ENCODE results near the gene TBX21. TPM values are rescaled to one million over a fixed set of nuclear protein-coding genes. Genes with fewer than 3 reads are reported as not detected.

Gene TBX21
- total RNA-seq, 4 donors from 2014 or later = 0.12 to 1.9 (median 1.2) TPM; not detected in 1

DNA sequence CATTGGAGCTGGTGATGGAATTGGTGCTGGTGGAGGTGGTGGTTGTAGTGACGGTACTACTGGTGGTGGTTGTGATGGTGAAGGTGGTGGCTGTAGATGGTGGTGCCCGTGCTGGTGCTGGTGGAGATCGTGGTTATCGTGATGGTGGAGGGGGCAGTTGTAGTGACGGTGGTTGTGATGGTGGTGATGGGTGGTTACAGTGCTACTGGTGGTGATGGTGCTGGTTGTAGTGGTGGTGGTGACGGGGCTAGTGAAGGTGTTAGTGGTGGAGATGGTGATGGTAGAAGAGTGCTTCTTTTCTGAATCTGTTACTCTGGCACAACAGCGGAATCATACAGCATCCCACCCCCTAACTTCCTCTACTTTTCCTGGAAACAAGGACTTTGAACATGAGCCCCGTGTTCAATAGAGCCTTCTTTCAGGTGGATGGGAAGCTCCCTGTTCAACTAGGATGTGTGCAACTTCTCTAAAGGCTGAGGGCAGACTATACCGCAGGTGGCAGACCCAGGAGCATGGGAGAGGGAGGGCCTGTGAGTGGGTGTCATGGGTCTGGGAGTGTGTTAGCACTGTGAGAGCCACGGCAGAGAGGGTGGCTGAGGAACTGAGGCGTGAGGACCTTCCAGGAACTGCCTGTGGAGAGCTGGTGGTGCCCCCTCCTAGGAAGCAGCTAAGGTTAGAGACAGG lies 8.2 kb downstream of the TBX21 start:
- no peak for TF ChIP-seq POLR2A (IDR thresholded peaks at IDR 0.05)
- TF ChIP-seq, protein P1, sequence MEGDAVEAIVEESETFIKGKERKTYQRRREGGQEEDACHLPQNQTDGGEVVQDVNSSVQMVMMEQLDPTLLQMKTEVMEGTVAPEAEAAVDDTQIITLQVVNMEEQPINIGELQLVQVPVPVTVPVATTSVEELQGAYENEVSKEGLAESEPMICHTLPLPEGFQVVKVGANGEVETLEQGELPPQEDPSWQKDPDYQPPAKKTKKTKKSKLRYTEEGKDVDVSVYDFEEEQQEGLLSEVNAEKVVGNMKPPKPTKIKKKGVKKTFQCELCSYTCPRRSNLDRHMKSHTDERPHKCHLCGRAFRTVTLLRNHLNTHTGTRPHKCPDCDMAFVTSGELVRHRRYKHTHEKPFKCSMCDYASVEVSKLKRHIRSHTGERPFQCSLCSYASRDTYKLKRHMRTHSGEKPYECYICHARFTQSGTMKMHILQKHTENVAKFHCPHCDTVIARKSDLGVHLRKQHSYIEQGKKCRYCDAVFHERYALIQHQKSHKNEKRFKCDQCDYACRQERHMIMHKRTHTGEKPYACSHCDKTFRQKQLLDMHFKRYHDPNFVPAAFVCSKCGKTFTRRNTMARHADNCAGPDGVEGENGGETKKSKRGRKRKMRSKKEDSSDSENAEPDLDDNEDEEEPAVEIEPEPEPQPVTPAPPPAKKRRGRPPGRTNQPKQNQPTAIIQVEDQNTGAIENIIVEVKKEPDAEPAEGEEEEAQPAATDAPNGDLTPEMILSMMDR (IDR thresholded peaks at IDR 0.05) = no peak
- intact Hi-C loops (cut with DNase I; ENCODE audit: low total_unique reads) = no loop called here
- WGBS, 2 donors = 81 to 87% methylated on average over 11 of the region's 11 CpGs
- peak in 1 of 2 donors; percentile 65 for DNase-seq (ENCODE audit: low spot score in 2 of 2)
- H3K4me3 ChIP-seq (ENCODE audit: low read depth, poor library complexity, severe bottlenecking) = no peak overlapping the region

DNA sequence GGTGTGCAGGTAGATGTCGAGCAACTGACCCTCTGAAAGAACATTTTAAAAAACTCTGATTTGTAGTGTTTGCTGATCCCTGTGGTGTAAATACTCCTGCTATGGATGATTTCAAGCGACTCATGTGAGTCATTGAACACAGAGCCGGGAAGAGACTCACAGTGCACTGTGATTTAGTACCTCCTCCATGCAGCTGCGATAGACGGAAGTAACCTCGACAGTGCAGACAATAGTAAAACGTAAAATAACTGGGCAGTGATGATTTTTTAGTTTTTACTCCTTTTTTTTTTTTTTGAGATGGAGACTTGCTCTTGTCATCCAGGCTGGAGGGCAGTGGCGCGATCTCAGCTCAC lies 8.7 kb downstream of the TBX21 start:
- WGBS, 2 donors = 78 to 86% methylated on average over 9 of the region's 9 CpGs
- no peak for DNase-seq (ENCODE audit: low spot score in 2 of 2)
- intact Hi-C loops (cut with DNase I; ENCODE audit: low total_unique reads) = no loop called here

DNA sequence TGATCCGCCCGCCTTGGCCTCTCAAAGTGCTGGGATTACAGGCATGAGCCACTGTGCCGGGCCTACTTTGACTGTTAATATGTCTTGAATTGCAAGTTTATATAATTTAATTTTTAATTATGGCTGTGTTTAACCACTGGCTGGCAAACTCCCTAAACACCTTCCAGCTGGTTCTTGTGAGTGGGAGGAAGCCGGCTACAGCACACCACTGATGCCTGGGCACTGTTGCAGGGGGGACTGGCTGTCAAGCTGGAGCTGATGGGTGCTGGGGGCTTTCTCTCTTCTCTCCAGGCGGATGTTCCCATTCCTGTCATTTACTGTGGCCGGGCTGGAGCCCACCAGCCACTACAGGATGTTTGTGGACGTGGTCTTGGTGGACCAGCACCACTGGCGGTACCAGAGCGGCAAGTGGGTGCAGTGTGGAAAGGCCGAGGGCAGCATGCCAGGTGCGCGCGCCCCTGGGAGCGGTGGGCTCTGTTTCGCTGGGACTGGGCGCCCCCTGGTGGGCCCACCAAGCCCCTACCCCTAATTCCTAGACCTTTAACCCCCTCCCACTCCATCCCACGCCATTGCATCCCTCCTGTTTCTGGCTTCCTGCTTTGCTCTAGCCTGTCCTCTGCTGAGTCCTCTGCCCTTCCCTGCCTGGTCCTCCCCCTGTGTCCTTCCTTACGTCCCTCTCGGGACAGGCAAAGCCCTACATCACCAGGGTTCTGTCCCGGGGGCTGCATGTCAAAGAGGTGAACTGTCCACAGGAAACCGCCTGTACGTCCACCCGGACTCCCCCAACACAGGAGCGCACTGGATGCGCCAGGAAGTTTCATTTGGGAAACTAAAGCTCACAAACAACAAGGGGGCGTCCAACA lies 9.5 kb downstream of the TBX21 start:
- no peak for TF ChIP-seq POLR2A (IDR thresholded peaks at IDR 0.05)
- TF ChIP-seq, protein P1 (IDR thresholded peaks at IDR 0.05) = no peak
- 29 to 31% methylated on average over 26 of the region's 26 CpGs for WGBS, 2 donors
- no peak for DNase-seq (ENCODE audit: low spot score in 2 of 2)
- no peak overlapping the region for H3K4me3 ChIP-seq (ENCODE audit: low read depth, poor library complexity, severe bottlenecking)
- intact Hi-C loops (cut with DNase I; ENCODE audit: low total_unique reads) = no loop called here

More for the DNA sequence above, 8.7 kb downstream of the TBX21 start:
- no peak overlapping the region for H3K4me3 ChIP-seq (ENCODE audit: low read depth, poor library complexity, severe bottlenecking)
- TF ChIP-seq, protein P1 (IDR thresholded peaks at IDR 0.05) = no peak
- no peak for TF ChIP-seq POLR2A (IDR thresholded peaks at IDR 0.05)

DNA sequence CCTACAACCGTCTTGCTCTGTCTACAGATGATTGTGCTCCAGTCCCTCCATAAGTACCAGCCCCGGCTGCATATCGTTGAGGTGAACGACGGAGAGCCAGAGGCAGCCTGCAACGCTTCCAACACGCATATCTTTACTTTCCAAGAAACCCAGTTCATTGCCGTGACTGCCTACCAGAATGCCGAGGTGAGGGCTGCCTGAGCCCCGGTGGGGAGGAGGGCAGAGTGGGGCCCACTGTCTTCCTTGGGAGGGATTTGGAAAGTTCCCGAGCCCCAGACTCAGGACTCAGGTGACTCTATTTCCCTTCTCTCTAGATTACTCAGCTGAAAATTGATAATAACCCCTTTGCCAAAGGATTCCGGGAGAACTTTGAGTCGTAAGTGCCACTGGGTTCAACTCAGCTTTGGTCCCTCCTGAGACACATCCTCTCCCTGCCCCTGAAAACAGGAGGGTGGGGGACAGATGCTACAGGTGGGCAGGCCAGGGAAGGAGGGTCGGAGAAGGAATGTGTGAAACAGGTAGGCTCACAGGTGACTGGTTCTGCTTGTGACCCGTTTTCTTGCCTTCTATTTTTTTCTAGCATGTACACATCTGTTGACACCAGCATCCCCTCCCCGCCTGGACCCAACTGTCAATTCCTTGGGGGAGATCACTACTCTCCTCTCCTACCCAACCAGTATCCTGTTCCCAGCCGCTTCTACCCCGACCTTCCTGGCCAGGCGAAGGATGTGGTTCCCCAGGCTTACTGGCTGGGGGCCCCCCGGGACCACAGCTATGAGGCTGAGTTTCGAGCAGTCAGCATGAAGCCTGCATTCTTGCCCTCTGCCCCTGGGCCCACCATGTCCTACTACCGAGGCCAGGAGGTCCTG lies 11.4 kb downstream of the TBX21 start:
- H3K4me3 ChIP-seq (ENCODE audit: low read depth, poor library complexity, severe bottlenecking) = no peak overlapping the region
- intact Hi-C loops (cut with DNase I; ENCODE audit: low total_unique reads) = no loop called here
- TF ChIP-seq, protein P1 (IDR thresholded peaks at IDR 0.05) = no peak
- TF ChIP-seq POLR2A (IDR thresholded peaks at IDR 0.05) = no peak
- 60 to 72% methylated on average over 21 to 22 of the region's 22 CpGs for WGBS, 2 donors
- DNase-seq (ENCODE audit: low spot score in 2 of 2) = no peak

DNA sequence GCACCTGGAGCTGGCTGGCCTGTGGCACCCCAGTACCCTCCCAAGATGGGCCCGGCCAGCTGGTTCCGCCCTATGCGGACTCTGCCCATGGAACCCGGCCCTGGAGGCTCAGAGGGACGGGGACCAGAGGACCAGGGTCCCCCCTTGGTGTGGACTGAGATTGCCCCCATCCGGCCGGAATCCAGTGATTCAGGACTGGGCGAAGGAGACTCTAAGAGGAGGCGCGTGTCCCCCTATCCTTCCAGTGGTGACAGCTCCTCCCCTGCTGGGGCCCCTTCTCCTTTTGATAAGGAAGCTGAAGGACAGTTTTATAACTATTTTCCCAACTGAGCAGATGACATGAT lies 12.0 kb downstream of the TBX21 start:
- no peak for TF ChIP-seq POLR2A (IDR thresholded peaks at IDR 0.05)
- intact Hi-C loops (cut with DNase I; ENCODE audit: low total_unique reads) = no loop called here

DNA sequence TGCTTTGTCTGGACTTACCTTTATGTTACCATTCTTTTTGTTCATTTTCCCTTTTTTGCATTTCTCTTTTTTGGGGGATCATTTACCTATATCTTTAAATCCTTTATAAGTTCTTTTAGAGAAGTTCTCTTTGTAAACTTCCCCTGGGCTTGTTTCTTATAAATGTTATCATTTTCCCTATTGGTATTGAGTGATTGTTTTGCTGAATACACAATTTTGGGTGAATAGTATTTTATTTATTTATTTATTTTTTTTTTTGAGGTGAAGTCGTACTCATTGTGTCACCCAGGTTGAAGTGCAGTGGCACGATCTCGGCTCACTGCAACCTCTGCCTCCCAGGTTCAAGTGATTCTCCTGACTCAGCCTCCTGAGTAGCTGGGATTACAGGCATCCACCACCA lies 18.4 kb downstream of the TBX21 start:
- no peak overlapping the region for H3K4me3 ChIP-seq (ENCODE audit: low read depth, poor library complexity, severe bottlenecking)
- WGBS, 2 donors = 89 to 90% methylated on average over 3 of the region's 3 CpGs
- TF ChIP-seq, protein P1 (IDR thresholded peaks at IDR 0.05) = no peak
- TF ChIP-seq POLR2A (IDR thresholded peaks at IDR 0.05) = no peak
- intact Hi-C loops (cut with DNase I; ENCODE audit: low total_unique reads) = no loop called here
- no peak for DNase-seq (ENCODE audit: low spot score in 2 of 2)

More for the DNA sequence above, 12.0 kb downstream of the TBX21 start:
- H3K4me3 ChIP-seq (ENCODE audit: low read depth, poor library complexity, severe bottlenecking) = no peak overlapping the region
- 67 to 70% methylated on average over 10 of the region's 10 CpGs for WGBS, 2 donors
- DNase-seq (ENCODE audit: low spot score in 2 of 2) = no peak
